Testis (tissue), 2 donors: ENCODE data around the gene OPA3.
"Not testable (repeated sequence)": the region's sequence is repeated elsewhere in the genome, so short reads cannot be mapped to it uniquely, and the experiment has no call there.

Experiments
- POLR2A ChIP-seq: fragments of 450-650 bp; IDR thresholded peaks from one replicate; pipeline ENCODE4 v1.6.1; 2017; ENCODE audit warnings: antibody characterized with exemption, mild to moderate bottlenecking, moderate library complexity
- TF ChIP-seq, protein P1 (sequence below), 3 experiments: fragments of 450-650 bp in 2 of 3; fragments of 200-600 bp in 1 of 3; sonication (generic) in 1 of 3; IDR thresholded peaks; one replicate each; pipeline ENCODE4 v1.5.1; 2016 to 2019; ENCODE audit warnings: antibody characterized with exemption in 3 of 3, mild to moderate bottlenecking in 2 of 3, moderate library complexity in 1 of 3

DNA sequence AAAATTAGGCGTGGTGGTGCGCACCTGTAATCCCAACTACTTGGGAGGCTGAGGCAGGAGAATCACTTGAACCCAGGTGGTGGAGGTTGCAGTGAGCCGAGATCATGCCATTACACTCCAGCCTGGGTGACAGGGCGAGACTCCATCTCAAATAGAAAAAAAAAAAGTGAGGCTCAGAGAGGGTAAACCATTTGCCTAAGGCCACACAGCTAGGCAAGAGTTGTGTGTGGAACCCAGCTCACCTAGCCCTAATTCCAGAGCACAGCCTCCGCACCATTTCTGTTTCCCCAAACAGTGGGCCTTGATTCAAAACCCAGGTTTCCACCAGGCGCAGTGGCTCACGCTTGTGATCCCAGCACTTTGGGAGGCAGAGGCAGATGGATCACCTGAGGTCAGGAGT lies 43.6 kb upstream of the OPA3 start:
- TF ChIP-seq POLR2A = not testable (repeated sequence)
- TF ChIP-seq, protein P1, sequence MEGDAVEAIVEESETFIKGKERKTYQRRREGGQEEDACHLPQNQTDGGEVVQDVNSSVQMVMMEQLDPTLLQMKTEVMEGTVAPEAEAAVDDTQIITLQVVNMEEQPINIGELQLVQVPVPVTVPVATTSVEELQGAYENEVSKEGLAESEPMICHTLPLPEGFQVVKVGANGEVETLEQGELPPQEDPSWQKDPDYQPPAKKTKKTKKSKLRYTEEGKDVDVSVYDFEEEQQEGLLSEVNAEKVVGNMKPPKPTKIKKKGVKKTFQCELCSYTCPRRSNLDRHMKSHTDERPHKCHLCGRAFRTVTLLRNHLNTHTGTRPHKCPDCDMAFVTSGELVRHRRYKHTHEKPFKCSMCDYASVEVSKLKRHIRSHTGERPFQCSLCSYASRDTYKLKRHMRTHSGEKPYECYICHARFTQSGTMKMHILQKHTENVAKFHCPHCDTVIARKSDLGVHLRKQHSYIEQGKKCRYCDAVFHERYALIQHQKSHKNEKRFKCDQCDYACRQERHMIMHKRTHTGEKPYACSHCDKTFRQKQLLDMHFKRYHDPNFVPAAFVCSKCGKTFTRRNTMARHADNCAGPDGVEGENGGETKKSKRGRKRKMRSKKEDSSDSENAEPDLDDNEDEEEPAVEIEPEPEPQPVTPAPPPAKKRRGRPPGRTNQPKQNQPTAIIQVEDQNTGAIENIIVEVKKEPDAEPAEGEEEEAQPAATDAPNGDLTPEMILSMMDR (IDR thresholded peaks at IDR 0.05) = not testable (repeated sequence)
